Common myeloid progenitor, CD34-positive (primary cell): ENCODE measurements around the gene TRIM14.

Experiments
- CTCF ChIA-PET: fragments of 350-600 bp; sonication (Branson Sonifier 250); formaldehyde crosslinking; loops from one replicate; lab custom pipeline; 2021; ENCODE audit warnings: antibody characterized with exemption; lab: Charles Lee
- POLR2A ChIA-PET: fragments of 350-600 bp; sonication (Branson Sonifier 250); formaldehyde crosslinking; loops from one replicate; lab custom pipeline; 2021; ENCODE audit warnings: antibody characterized with exemption; lab: Charles Lee
- DNase-seq, 3 donors: peaks; one replicate each; pipeline versions ENCODE4 v3.0.0 to v3.0.0-alpha.2; 2013
- H3K27ac ChIP-seq, 2 experiments: 1 replicate in 1 of 2; 2 replicates in 1 of 2; pipeline ENCODE4 v1.7.0; 2013; ENCODE audit warnings: inconsistent platforms in 2 of 2, low read length in 2 of 2, mild to moderate bottlenecking in 2 of 2, low read depth in 1 of 2, moderate library complexity in 1 of 2; ENCODE audit not compliant: severe bottlenecking in 2 of 2, insufficient read depth in 1 of 2, poor library complexity in 1 of 2
- H3K27me3 ChIP-seq, 5 experiments: replicated peaks in 2 of 5; 1 replicate in 3 of 5; 2 replicates in 2 of 5; pipeline versions ENCODE4 v1.6.1 to v1.7.0; 2013; ENCODE audit warnings: low read length in 4 of 5, mild to moderate bottlenecking in 2 of 5, moderate library complexity in 2 of 5, inconsistent platforms in 1 of 5; ENCODE audit not compliant: insufficient read depth in 5 of 5, control insufficient read depth in 4 of 5
- H3K36me3 ChIP-seq, 4 experiments: 1 replicate in 2 of 4; 2 replicates in 2 of 4; pipeline versions ENCODE4 v1.6.1 to v1.7.0; 2013; ENCODE audit warnings: low read length in 3 of 4, control low read depth in 1 of 4, mild to moderate bottlenecking in 1 of 4; ENCODE audit not compliant: control insufficient read depth in 4 of 4, insufficient read depth in 4 of 4
- H3K4me1 ChIP-seq, 4 experiments: 1 replicate in 3 of 4; 2 replicates in 1 of 4; pipeline versions ENCODE4 v1.6.1 to v1.7.1; 2013; ENCODE audit warnings: low read length in 3 of 4, mild to moderate bottlenecking in 3 of 4, control low read depth in 1 of 4, inconsistent platforms in 1 of 4, moderate library complexity in 1 of 4; ENCODE audit not compliant: control insufficient read depth in 4 of 4, insufficient read depth in 4 of 4; ENCODE audit errors: control extremely low read depth in 1 of 4
- H3K4me3 ChIP-seq, 7 experiments: 1 replicate in 4 of 7; 2 replicates in 3 of 7; pipeline versions ENCODE4 v1.5.1 to v1.7.0; 2013; ENCODE audit warnings: mild to moderate bottlenecking in 7 of 7, low read length in 6 of 7, moderate library complexity in 6 of 7, inconsistent platforms in 2 of 7, low read depth in 2 of 7, control low read depth in 1 of 7; ENCODE audit not compliant: insufficient read depth in 4 of 7, control insufficient read depth in 1 of 7; ENCODE audit errors: extremely low read depth in 1 of 7
- H3K9me3 ChIP-seq, 5 experiments: 1 replicate in 4 of 5; 2 replicates in 1 of 5; pipeline versions ENCODE4 v1.6.1 to v1.7.1; 2013; ENCODE audit warnings: low read length in 4 of 5, mild to moderate bottlenecking in 2 of 5, inconsistent platforms in 1 of 5, low read depth in 1 of 5, moderate library complexity in 1 of 5; ENCODE audit not compliant: control insufficient read depth in 4 of 5, insufficient read depth in 2 of 5; ENCODE audit errors: control extremely low read depth in 1 of 5
- WGBS: methylation state at CpG from one replicate; pipeline ENCODE4 v1.1.5; 2013; ENCODE audit not compliant: insufficient coverage; 5-methylcytosine and 5-hydroxymethylcytosine counted together

Gene TRIM14

DNA sequence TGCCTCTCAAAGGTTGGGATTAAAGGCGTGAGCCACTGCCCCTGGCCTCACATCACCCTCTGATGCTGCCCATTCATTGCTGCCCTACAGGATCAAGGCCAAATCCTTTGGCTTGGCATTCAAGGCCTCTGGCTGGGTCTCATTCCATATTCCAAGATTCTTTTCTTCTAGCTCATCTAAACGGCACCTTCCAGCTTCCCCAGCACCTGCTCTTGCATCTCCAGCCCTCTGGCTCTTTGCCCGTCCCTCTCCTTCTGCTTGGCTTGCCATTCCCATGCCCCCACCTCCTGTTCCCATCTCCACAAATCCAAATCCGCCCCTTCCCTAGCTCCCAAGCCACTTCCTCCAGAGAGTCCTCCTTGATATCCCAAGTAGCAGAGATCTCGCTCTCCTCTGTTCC, 40.3 kb upstream of the TRIM14 start:
- WGBS = 92% methylated on average over 5 of the region's 5 CpGs
- Histone ChIP-seq H3K4me3 (no peak overlapping the region), H3K27ac (no peak overlapping the region), H3K4me1 (no peaks in the 10 kb centered on the region), H3K27me3 (no peaks in the 10 kb centered on the region), H3K36me3 (peaks cover 0 to 4% (median 0%) of the 10 kb centered on the region in 4 experiments), H3K9me3 (no peaks in the 10 kb centered on the region)
- CTCF ChIA-PET = interaction anchor here (2.1 kb wide), 1 partner anchor 37 kb away, joined by 5 read pairs; no protein-coding TSS in a partner anchor
- no peak for DNase-seq
- POLR2A ChIA-PET = interaction anchor here (0.6 kb wide), 2 partner anchors 55 to 226 kb away, joined by 3 to 4 read pairs; no protein-coding TSS in a partner anchor

DNA sequence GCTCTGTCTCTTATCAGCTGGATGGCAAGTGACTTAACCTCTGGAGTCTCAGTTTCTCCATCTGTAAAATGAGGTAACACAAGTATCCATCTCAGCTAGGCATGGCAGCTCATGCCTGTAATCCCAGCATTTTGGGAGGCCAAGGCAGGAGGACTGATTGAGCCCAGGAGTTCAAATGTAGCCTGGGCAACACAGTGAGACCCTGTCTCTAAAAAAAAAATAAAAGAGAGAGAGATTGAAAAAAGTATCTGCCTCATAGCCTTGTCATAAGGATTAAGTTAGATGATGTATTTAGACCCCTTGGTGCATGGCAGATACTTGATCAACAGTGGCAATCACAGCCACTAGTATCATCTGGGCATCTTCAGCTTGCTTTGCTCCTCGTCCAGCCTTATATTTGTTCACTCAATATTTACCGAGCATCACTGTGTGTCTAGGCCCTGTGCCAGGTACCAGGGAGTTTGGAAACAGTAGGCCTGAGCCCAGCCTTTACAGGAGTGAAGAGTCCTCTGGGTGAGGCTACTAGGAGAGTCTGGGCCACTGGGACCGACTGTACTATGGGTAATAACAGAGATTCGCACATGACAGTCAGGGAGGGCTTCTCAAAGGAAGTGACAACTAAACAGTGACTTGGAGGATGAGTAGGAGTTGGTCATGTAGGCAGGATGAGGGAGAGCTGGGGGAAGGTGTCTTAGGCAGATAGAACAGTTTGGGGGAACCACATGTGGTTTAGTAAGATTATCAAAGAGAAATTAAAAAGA, 39.2 kb upstream of the TRIM14 start:
- ChIA-PET CTCF (interaction anchor here (2.3 kb wide), 1 partner anchor 13 kb away, joined by 7 read pairs; no protein-coding TSS in a partner anchor), POLR2A (no interaction called here)
- Histone ChIP-seq H3K4me3 (no peak overlapping the region), H3K36me3 (peaks cover 0 to 4% (median 0%) of the 10 kb centered on the region in 4 experiments), H3K27ac (no peak overlapping the region), H3K9me3 (no peaks in the 10 kb centered on the region), H3K4me1 (no peaks in the 10 kb centered on the region), H3K27me3 (no peaks in the 10 kb centered on the region)
- 84% methylated on average over 2 of the region's 4 CpGs for WGBS
- DNase-seq = peak in 2 of 3 donors; percentile 28 to 41

DNA sequence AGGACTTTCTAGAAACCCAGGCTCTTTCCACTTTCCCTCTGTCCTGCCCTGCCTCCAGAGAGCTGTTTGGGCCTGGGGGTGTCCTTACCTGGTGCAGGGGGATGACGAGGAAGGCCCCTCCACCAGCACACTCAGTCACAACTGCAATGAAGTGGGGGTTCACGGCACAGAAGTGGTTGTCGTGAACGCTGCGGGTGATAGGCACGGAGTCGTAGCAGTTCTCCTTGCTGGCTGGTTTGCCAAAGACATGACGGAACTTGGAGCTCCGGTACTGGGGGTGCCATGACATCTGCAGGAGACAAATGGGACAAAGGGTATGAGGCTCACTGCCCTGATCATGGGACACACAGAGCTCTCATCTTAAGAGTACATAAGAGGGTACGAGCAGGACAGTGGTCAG, 38.4 kb upstream of the TRIM14 start:
- no peak for DNase-seq

DNA sequence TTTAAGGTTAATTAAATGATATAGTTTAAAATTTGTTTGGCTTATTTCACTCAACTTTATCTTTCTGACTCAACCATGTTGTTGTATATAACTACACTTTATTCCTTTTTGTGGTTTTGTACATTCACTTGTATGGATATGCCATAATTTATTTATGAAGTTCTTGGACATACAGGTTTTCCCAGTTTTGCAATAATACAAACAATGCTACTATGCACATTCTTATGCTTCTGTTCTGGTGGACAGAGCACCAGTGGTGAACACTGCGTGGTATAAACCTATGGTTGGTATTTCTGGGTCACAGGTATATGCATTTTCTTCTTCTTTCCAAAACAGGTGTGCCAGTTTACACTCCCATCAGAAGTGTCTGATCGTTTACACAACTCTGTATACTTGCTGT, 35.7 kb upstream of the TRIM14 start:
- ChIA-PET CTCF (no interaction called here), POLR2A (interaction anchor here (0.7 kb wide), 1 partner anchor 74 kb away, joined by 3 read pairs; no protein-coding TSS in a partner anchor)
- H3K27ac ChIP-seq = no peak overlapping the region
- H3K36me3 ChIP-seq = peaks cover 0 to 4% (median 0%) of the 10 kb centered on the region in 4 experiments
- H3K9me3 ChIP-seq = no peaks in the 10 kb centered on the region
- H3K4me3 ChIP-seq = no peak overlapping the region
- 100% methylated on average over 1 of the region's 2 CpGs for WGBS
- no peak for DNase-seq
- no peaks in the 10 kb centered on the region for H3K27me3 ChIP-seq
- peaks cover 0 to 12% (median 1%) of the 10 kb centered on the region in 4 experiments for H3K4me1 ChIP-seq

More for the DNA sequence above, 38.4 kb upstream of the TRIM14 start:
- H3K27ac ChIP-seq = no peak overlapping the region
- 97% methylated on average over 10 of the region's 10 CpGs for WGBS
- ChIA-PET POLR2A (interaction anchor here (0.7 kb wide), 1 partner anchor 34 kb away, joined by 3 read pairs; no protein-coding TSS in a partner anchor), CTCF (interaction anchor here (2.3 kb wide), 1 partner anchor 14 kb away, joined by 7 read pairs; no protein-coding TSS in a partner anchor)
- no peaks in the 10 kb centered on the region for H3K27me3 ChIP-seq
- H3K4me3 ChIP-seq = no peak overlapping the region
- H3K4me1 ChIP-seq = no peaks in the 10 kb centered on the region
- peaks cover 0 to 4% (median 0%) of the 10 kb centered on the region in 4 experiments for H3K36me3 ChIP-seq
- no peaks in the 10 kb centered on the region for H3K9me3 ChIP-seq

DNA sequence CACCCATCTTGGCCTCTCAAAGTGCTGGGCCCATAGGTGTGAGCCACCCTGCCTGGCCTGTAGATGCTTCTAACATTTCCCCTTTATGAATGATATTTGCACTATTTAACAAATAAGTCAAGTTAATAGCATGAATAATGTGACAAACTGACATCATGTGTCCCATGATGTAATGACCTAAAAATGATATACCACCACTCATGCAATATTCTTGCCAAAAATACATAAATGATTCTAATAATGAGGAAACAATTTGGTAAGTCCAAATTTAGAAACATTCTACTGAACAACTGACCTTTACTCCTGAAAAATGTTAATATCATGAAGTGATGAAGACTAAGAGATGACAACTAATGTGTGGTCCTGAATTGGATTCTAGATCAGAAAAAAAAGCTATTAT, 33.5 kb upstream of the TRIM14 start:
- ChIA-PET POLR2A (no interaction called here), CTCF (no interaction called here)
- DNase-seq = no peak
- H3K4me1 ChIP-seq = peaks cover 0 to 12% (median 1%) of the 10 kb centered on the region in 4 experiments
- no peaks in the 10 kb centered on the region for H3K9me3 ChIP-seq
- H3K27me3 ChIP-seq = no peaks in the 10 kb centered on the region
- H3K36me3 ChIP-seq = peaks cover 0 to 4% (median 0%) of the 10 kb centered on the region in 4 experiments
- no peak overlapping the region for H3K4me3 ChIP-seq
- no peak overlapping the region for H3K27ac ChIP-seq

DNA sequence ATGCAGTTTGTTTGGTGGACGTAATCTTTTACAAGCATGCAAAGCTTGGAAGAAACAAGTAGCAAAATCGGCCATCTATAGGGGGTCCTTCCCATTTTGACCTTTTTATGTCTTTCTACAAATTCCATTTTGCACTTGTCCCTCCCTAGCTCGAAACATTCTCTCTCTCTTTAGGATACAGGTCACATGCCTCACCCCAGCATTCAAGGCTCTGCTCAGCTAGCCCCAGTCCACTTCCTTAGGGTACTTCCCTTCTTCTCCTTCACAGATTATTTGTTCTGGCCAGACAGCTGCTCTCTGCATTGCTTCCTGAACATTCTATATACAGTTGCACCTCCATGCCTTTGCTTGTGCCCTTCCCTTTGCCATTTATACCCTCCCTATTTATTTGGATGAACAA, 31.7 kb upstream of the TRIM14 start:
- 96% methylated on average over 3 of the region's 3 CpGs for WGBS
- no peaks in the 10 kb centered on the region for H3K27me3 ChIP-seq
- CTCF ChIA-PET = interaction anchor here (0.8 kb wide), 1 partner anchor 32 kb away, joined by 3 read pairs; the partner anchor contains the start of gene TRIM14
- H3K27ac ChIP-seq = no peak overlapping the region
- no peak for DNase-seq
- H3K9me3 ChIP-seq = no peaks in the 10 kb centered on the region
- no peak overlapping the region for H3K4me3 ChIP-seq
- H3K4me1 ChIP-seq = peaks cover 0 to 21% (median 7%) of the 10 kb centered on the region in 4 experiments
- POLR2A ChIA-PET = no interaction called here
- H3K36me3 ChIP-seq = no peaks in the 10 kb centered on the region

DNA sequence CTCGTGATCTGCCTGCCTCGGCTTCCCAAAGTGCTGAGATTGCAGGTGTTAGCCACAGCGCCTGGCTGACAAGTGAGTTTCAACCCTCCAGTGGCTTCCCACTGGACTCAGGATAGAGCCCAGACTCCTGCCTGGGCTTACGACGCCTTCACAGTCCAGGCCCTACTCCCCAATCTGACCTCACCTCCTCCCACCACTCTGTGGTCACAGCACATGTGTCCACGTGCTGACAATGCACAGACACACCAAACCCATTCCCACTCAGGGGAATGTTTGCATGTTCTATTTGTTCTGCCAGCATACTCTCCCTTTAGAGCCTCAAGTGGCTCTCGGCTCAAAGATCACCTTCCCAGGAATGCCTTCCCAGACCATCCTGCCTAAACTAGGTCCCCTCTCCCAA, 31.1 kb upstream of the TRIM14 start:
- H3K4me3 ChIP-seq = no peak overlapping the region
- no peak overlapping the region for H3K27ac ChIP-seq
- H3K36me3 ChIP-seq = peaks cover 0 to under 1% (median 0%) of the 10 kb centered on the region in 4 experiments
- no peaks in the 10 kb centered on the region for H3K9me3 ChIP-seq
- no peaks in the 10 kb centered on the region for H3K27me3 ChIP-seq
- peaks cover 0 to 25% (median 7%) of the 10 kb centered on the region in 4 experiments for H3K4me1 ChIP-seq
- no peak for DNase-seq
- POLR2A ChIA-PET = no interaction called here
- WGBS = 98% methylated on average over 6 of the region's 7 CpGs
- CTCF ChIA-PET = interaction anchor here (0.8 kb wide), 1 partner anchor 31 kb away, joined by 3 read pairs; the partner anchor contains the start of gene TRIM14
